ENCODE measurements around the gene ADGRF3. TPM values are rescaled to one million over a fixed set of nuclear protein-coding genes. Genes with fewer than 3 reads are reported as not detected.
A peak's percentile ranks its signal among the peaks of the same experiment; 100 is the strongest.

The ADGRF3 gene
- total and polyA plus RNA-seq, 2 of the 13 experiments (the other 11 are each of a cell fraction or from before 2014, with no cell fraction given): 0.40 to 1.5 TPM

DNA sequence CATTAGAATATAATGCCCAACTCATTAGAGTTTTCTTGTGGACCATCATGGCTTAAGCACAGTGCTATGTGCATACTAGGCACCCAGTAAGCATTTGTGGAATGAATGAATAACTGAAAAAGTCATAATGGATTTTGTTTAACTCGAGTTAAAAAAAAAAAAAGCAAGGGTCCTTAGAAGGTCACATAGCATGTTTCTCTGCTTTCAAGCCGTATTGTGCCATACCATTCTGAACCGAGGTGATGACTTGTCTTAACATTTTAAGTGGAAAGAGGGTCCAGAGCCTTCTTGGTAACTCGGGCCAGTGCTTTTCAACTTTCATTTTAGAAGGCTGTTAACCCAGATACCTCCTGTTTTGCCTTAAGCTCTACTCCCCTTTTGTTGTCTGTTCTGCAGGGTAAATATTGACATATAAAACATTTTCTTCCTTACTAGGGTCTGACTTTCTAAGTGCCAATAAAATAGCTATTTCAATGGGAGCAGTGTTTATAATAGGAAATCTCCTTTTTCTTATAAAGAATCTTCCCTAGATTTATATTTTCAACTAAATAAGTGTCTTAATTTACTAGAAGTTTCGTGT lies 787 bp upstream of the ADGRF3 start (continued):
- TF ChIP-seq ZNF691 (CRISPR knock-in tag; IDR thresholded peaks at IDR 0.05; ENCODE audit: borderline replicate concordance, low read depth): no peak
- no peak for TF ChIP-seq NCOA1 (CRISPR knock-in tag; IDR thresholded peaks at IDR 0.05)
- 0 out of 2 replicates have a peak, but pooled peaks have one; percentile 5 for TF ChIP-seq PPARG (CRISPR knock-in tag; conservative IDR thresholded peaks at IDR 0.05)
- TF ChIP-seq ZNF646 (CRISPR knock-in tag; IDR thresholded peaks at IDR 0.05): no peak
- TF ChIP-seq LBX2 (CRISPR knock-in tag; IDR thresholded peaks at IDR 0.05; ENCODE audit: borderline replicate concordance): no peak
- peak; percentile 29; the same call in 1 of the 2 replicates for TF ChIP-seq FOXA1 (IDR thresholded peaks at IDR 0.05)
- peak; percentile 50 for TF ChIP-seq FOXA1 (CRISPR knock-in tag; IDR thresholded peaks at IDR 0.05)
- TF ChIP-seq SIN3B (IDR thresholded peaks at IDR 0.05; ENCODE audit: low read length): no peak
- TF ChIP-seq HBP1 (CRISPR knock-in tag; IDR thresholded peaks at IDR 0.05; ENCODE audit: low read depth): no peak
- TF ChIP-seq, protein P1, sequence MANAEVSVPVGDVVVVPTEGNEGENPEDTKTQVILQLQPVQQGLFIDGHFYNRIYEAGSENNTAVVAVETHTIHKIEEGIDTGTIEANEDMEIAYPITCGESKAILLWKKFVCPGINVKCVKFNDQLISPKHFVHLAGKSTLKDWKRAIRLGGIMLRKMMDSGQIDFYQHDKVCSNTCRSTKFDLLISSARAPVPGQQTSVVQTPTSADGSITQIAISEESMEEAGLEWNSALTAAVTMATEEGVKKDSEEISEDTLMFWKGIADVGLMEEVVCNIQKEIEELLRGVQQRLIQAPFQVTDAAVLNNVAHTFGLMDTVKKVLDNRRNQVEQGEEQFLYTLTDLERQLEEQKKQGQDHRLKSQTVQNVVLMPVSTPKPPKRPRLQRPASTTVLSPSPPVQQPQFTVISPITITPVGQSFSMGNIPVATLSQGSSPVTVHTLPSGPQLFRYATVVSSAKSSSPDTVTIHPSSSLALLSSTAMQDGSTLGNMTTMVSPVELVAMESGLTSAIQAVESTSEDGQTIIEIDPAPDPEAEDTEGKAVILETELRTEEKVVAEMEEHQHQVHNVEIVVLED (CRISPR knock-in tag; IDR thresholded peaks at IDR 0.05; ENCODE audit: borderline replicate concordance): no peak
- TF ChIP-seq ZNF263 (CRISPR knock-in tag; IDR thresholded peaks at IDR 0.05): no peak
- no peak for TF ChIP-seq CENPBD1 (CRISPR knock-in tag; IDR thresholded peaks at IDR 0.05; ENCODE audit: borderline replicate concordance, low read depth)
- no peak for TF ChIP-seq ZNF879 (CRISPR knock-in tag; IDR thresholded peaks at IDR 0.05)
- TF ChIP-seq YEATS2 (CRISPR knock-in tag; IDR thresholded peaks at IDR 0.05; ENCODE audit: borderline replicate concordance): no peak
- no peak for TF ChIP-seq SRY (CRISPR knock-in tag; IDR thresholded peaks at IDR 0.05)
- TF ChIP-seq ZNF768 (CRISPR knock-in tag; IDR thresholded peaks at IDR 0.05): no peak
- no peak for TF ChIP-seq RBAK (CRISPR knock-in tag; IDR thresholded peaks at IDR 0.05)
- no peak for TF ChIP-seq JARID2 (CRISPR knock-in tag; IDR thresholded peaks at IDR 0.05; ENCODE audit: insufficient replicate concordance)
